Activated naive CD4-positive, alpha-beta T cell treated with anti-CD3 and anti-CD28 coated beads for 36 hours (primary cell): Measurements from ENCODE around the gene PRRX2. TPM values are rescaled to one million over a fixed set of nuclear protein-coding genes. Genes with fewer than 3 reads are reported as not detected.

Source experiments
- CTCF ChIA-PET: fragments of 350-600 bp; sonication (Branson Sonifier 250); formaldehyde crosslinking; loops from one replicate; lab custom pipeline; 2021; ENCODE audit warnings: antibody characterized with exemption; lab: Charles Lee
- DNase-seq: peaks from one replicate; pipeline ENCODE4 v3.0.0-alpha.2; 2020
- H3K27ac Mint-ChIP-seq: one replicate; pipeline ENCODE4 v1.8.0; 2021; ENCODE audit warnings: mild to moderate bottlenecking, mixed read lengths
- H3K27me3 Mint-ChIP-seq: one replicate; pipeline ENCODE4 v1.8.0; 2021; ENCODE audit warnings: low read depth, mixed read lengths
- H3K36me3 Mint-ChIP-seq: one replicate; pipeline ENCODE4 v1.8.0; 2021; ENCODE audit warnings: low read depth, mixed read lengths
- H3K4me1 Mint-ChIP-seq: one replicate; pipeline ENCODE4 v1.8.0; 2021; ENCODE audit warnings: low read depth, mixed read lengths
- H3K4me3 Mint-ChIP-seq: one replicate; pipeline ENCODE4 v1.8.0; 2021; ENCODE audit warnings: mild to moderate bottlenecking, moderate library complexity, mixed read lengths
- H3K9me3 Mint-ChIP-seq: one replicate; pipeline ENCODE4 v1.8.0; 2021; ENCODE audit warnings: mixed read lengths
- intact Hi-C: fragments of 100-400 bp; cut with micrococcal nuclease; formaldehyde crosslinking; loops from one replicate; pipeline ENCODE4 v1.15.1; 2023
- total RNA-seq, 2 experiments: library from RNA; stranded (reverse); gene quantifications; one replicate each; pipeline ENCODE4 v1.2.3, GENCODE V29; 2021

PRRX2 gene
- total RNA-seq, 2 experiments from 2014 or later: 0.69 to 0.83 TPM

GRCh38 chr9:129692534-129692933 is 27.1 kb downstream of the PRRX2 start:
- H3K36me3 Mint-ChIP-seq: no peaks in the 10 kb centered on the region

GRCh38 chr9:129693741-129694140 is 28.3 kb downstream of the PRRX2 start:
- intact Hi-C loops: no loop called here
- Mint-ChIP-seq H3K36me3 (no peaks in the 10 kb centered on the region), H3K4me1 (peaks cover 4% of the 10 kb centered on the region), H3K4me3 (no peak overlapping the region), H3K27ac (no peak overlapping the region), H3K9me3 (peaks cover 2% of the 10 kb centered on the region), H3K27me3 (peaks cover 17% of the 10 kb centered on the region)
- DNase-seq: no peak
- CTCF ChIA-PET: interaction anchor here (0.6 kb wide), 1 partner anchor 33 kb away, joined by 3 read pairs; no protein-coding TSS in a partner anchor

More at GRCh38 chr9:129692534-129692933, 27.1 kb downstream of the PRRX2 start:
- Mint-ChIP-seq H3K4me3 (no peak overlapping the region), H3K27ac (no peak overlapping the region), H3K4me1 (peaks cover 3% of the 10 kb centered on the region), H3K27me3 (peaks cover 15% of the 10 kb centered on the region), H3K9me3 (peaks cover 2% of the 10 kb centered on the region)
- CTCF ChIA-PET: no interaction called here
- intact Hi-C loops: no loop called here
- no peak for DNase-seq

- no peak for DNase-seq
- Mint-ChIP-seq H3K27ac (no peak overlapping the region), H3K27me3 (peaks cover 18% of the 10 kb centered on the region), H3K36me3 (no peaks in the 10 kb centered on the region), H3K4me3 (no peak overlapping the region), H3K9me3 (peaks cover 2% of the 10 kb centered on the region), H3K4me1 (peaks cover 5% of the 10 kb centered on the region)
- intact Hi-C loops: no loop called here
- CTCF ChIA-PET: no interaction called here
Measured at GRCh38 chr9:129694243-129694646, 28.8 kb downstream of the PRRX2 start.

- Mint-ChIP-seq H3K4me3 (no peak overlapping the region), H3K9me3 (peaks cover 2% of the 10 kb centered on the region), H3K4me1 (peaks cover 5% of the 10 kb centered on the region), H3K27ac (no peak overlapping the region), H3K36me3 (no peaks in the 10 kb centered on the region), H3K27me3 (peaks cover 25% of the 10 kb centered on the region)
- no peak for DNase-seq
- intact Hi-C loops: no loop called here
- CTCF ChIA-PET: no interaction called here
Measured at GRCh38 chr9:129695870-129696269, 30.4 kb downstream of the PRRX2 start.

GRCh38 chr9:129696944-129697655 is 31.7 kb downstream of the PRRX2 start:
- intact Hi-C loops: no loop called here
- Mint-ChIP-seq H3K27ac (peak overlapping the region; percentile 65), H3K4me3 (peak overlapping the region; percentile 69), H3K4me1 (peaks cover 5% of the 10 kb centered on the region), H3K27me3 (peaks cover 25% of the 10 kb centered on the region), H3K9me3 (peaks cover 2% of the 10 kb centered on the region), H3K36me3 (no peaks in the 10 kb centered on the region)
- CTCF ChIA-PET: interaction anchor here (1.0 to 1.5 kb wide), 2 partner anchors 29 to 87 kb away, joined by 3 to 4 read pairs; no protein-coding TSS in a partner anchor
- DNase-seq: peak; percentile 27

- CTCF ChIA-PET: interaction anchor here (0.6 to 1.5 kb wide), 3 partner anchors 28 to 189 kb away, joined by 3 to 4 read pairs (median 3); no protein-coding TSS in a partner anchor
- DNase-seq: peak; percentile 89
- Mint-ChIP-seq H3K4me3 (peak overlapping the region; percentile 65), H3K9me3 (peaks cover 2% of the 10 kb centered on the region), H3K27ac (peak overlapping the region; percentile 68), H3K4me1 (peaks cover 5% of the 10 kb centered on the region), H3K27me3 (peaks cover 29% of the 10 kb centered on the region), H3K36me3 (no peaks in the 10 kb centered on the region)
- intact Hi-C loops: no loop called here
Measured at GRCh38 chr9:129697656-129698253, 32.3 kb downstream of the PRRX2 start.

GRCh38 chr9:129698254-129698757 is 32.9 kb downstream of the PRRX2 start:
- intact Hi-C loops: no loop called here
- H3K4me1 Mint-ChIP-seq: peaks cover 5% of the 10 kb centered on the region
- H3K27me3 Mint-ChIP-seq: peaks cover 30% of the 10 kb centered on the region
- H3K27ac Mint-ChIP-seq: peak overlapping the region; percentile 18
- CTCF ChIA-PET: interaction anchor here (0.6 to 1.5 kb wide), 2 partner anchors 28 to 188 kb away, joined by 3 to 4 read pairs; no protein-coding TSS in a partner anchor
- peak; percentile 56 for DNase-seq
- peak overlapping the region; percentile 65 for H3K4me3 Mint-ChIP-seq
- no peaks in the 10 kb centered on the region for H3K9me3 Mint-ChIP-seq
- H3K36me3 Mint-ChIP-seq: no peaks in the 10 kb centered on the region

GRCh38 chr9:129701054-129701453 is 35.6 kb downstream of the PRRX2 start:
- intact Hi-C loops: no loop called here
- Mint-ChIP-seq H3K36me3 (no peaks in the 10 kb centered on the region), H3K4me1 (peaks cover 5% of the 10 kb centered on the region), H3K4me3 (no peak overlapping the region), H3K27ac (no peak overlapping the region), H3K27me3 (peaks cover 22% of the 10 kb centered on the region), H3K9me3 (no peaks in the 10 kb centered on the region)
- no peak for DNase-seq
- CTCF ChIA-PET: interaction anchor here (1.1 kb wide), 1 partner anchor 57 kb away, joined by 6 read pairs; no protein-coding TSS in a partner anchor

GRCh38 chr9:129701549-129701948 is 36.1 kb downstream of the PRRX2 start:
- H3K4me3 Mint-ChIP-seq: no peak overlapping the region
- H3K9me3 Mint-ChIP-seq: no peaks in the 10 kb centered on the region
- no peak overlapping the region for H3K27ac Mint-ChIP-seq
- CTCF ChIA-PET: interaction anchor here (0.7 to 1.1 kb wide), 2 partner anchors 24 to 58 kb away, joined by 3 to 6 read pairs; no protein-coding TSS in a partner anchor
- peaks cover 21% of the 10 kb centered on the region for H3K27me3 Mint-ChIP-seq
- no peaks in the 10 kb centered on the region for H3K36me3 Mint-ChIP-seq
- intact Hi-C loops: no loop called here
- DNase-seq: no peak
- peaks cover 5% of the 10 kb centered on the region for H3K4me1 Mint-ChIP-seq

GRCh38 chr9:129702589-129703520 is 37.4 kb downstream of the PRRX2 start:
- intact Hi-C loops: no loop called here
- no peak overlapping the region for H3K27ac Mint-ChIP-seq
- DNase-seq: no peak
- peaks cover 2% of the 10 kb centered on the region for H3K4me1 Mint-ChIP-seq
- CTCF ChIA-PET: interaction anchor here (0.6 to 0.7 kb wide), 2 partner anchors 222 to 341 kb away, joined by 3 to 6 read pairs; no protein-coding TSS in a partner anchor
- H3K9me3 Mint-ChIP-seq: no peaks in the 10 kb centered on the region
- H3K36me3 Mint-ChIP-seq: no peaks in the 10 kb centered on the region
- peaks cover 14% of the 10 kb centered on the region for H3K27me3 Mint-ChIP-seq
- no peak overlapping the region for H3K4me3 Mint-ChIP-seq

GRCh38 chr9:129703667-129704355 is 38.4 kb downstream of the PRRX2 start:
- Mint-ChIP-seq H3K27ac (no peak overlapping the region), H3K4me3 (no peak overlapping the region), H3K27me3 (peaks cover 12% of the 10 kb centered on the region), H3K36me3 (no peaks in the 10 kb centered on the region), H3K4me1 (peaks cover under 1% of the 10 kb centered on the region), H3K9me3 (no peaks in the 10 kb centered on the region)
- CTCF ChIA-PET: interaction anchor here (1.1 kb wide), 1 partner anchor 22 kb away, joined by 3 read pairs; no protein-coding TSS in a partner anchor
- no peak for DNase-seq
- intact Hi-C loops: no loop called here
